ENCODE data around the gene TMEM45B.

GRCh38 chr11:129852125-129852740 lies 36.6 kb downstream of the TMEM45B start:
- no peak for TF ChIP-seq ELF4 (IDR thresholded peaks at IDR 0.05)
- no peak for TF ChIP-seq FOXM1 (IDR thresholded peaks at IDR 0.05; ENCODE audit: borderline replicate concordance)
- no peak for TF ChIP-seq L3MBTL2 (conservative IDR thresholded peaks at IDR 0.05)
- no peak for TF ChIP-seq SUZ12 (IDR thresholded peaks at IDR 0.05)
- TF ChIP-seq SP1 (IDR thresholded peaks at IDR 0.05) = no peak
- TF ChIP-seq TARDBP (IDR thresholded peaks at IDR 0.05) = no peak
- TF ChIP-seq BHLHE40 (IDR thresholded peaks at IDR 0.05; ENCODE audit: borderline replicate concordance) = no peak
- TF ChIP-seq HDGF (IDR thresholded peaks at IDR 0.05; ENCODE audit: borderline replicate concordance) = no peak
- TF ChIP-seq FOXK2 (IDR thresholded peaks at IDR 0.05) = no peak
- TF ChIP-seq ARNT (IDR thresholded peaks at IDR 0.05) = no peak
- TF ChIP-seq, protein P1, sequence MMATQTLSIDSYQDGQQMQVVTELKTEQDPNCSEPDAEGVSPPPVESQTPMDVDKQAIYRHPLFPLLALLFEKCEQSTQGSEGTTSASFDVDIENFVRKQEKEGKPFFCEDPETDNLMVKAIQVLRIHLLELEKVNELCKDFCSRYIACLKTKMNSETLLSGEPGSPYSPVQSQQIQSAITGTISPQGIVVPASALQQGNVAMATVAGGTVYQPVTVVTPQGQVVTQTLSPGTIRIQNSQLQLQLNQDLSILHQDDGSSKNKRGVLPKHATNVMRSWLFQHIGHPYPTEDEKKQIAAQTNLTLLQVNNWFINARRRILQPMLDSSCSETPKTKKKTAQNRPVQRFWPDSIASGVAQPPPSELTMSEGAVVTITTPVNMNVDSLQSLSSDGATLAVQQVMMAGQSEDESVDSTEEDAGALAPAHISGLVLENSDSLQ (IDR thresholded peaks at IDR 0.05) = no peak
- no peak for TF ChIP-seq ZNF384 (IDR thresholded peaks at IDR 0.05)
- no peak for TF ChIP-seq FOXA1 (IDR thresholded peaks at IDR 0.05)
- no peak for TF ChIP-seq LEF1 (IDR thresholded peaks at IDR 0.05; ENCODE audit: borderline replicate concordance)
